MM.1S (cell line): Measurements from ENCODE around the gene DCPS.

Experiments
- DNase-seq: peaks from one replicate; pipeline ENCODE4 v3.0.0-alpha.2; 2015
- H2AFZ ChIP-seq: fragments of 300-600 bp; sonication (generic); 2 replicates; pipeline ENCODE4 v1.6.0; 2016; ENCODE audit warnings: antibody characterized with exemption, low read length
- H3F3A ChIP-seq: fragments of 300-600 bp; sonication (generic); 2 replicates; pipeline ENCODE4 v1.6.1; 2016; ENCODE audit warnings: mild to moderate bottlenecking, antibody characterized with exemption, low read length, moderate library complexity, mixed read lengths; ENCODE audit not compliant: insufficient read depth
- H3K27ac ChIP-seq: fragments of 300-600 bp; sonication (generic); 2 replicates; pipeline ENCODE4 v1.5.1; 2016; ENCODE audit warnings: mild to moderate bottlenecking, low read length
- H3K27me3 ChIP-seq: fragments of 300-600 bp; sonication (generic); replicated peaks from 2 replicates; pipeline ENCODE4 v1.6.0; 2016; ENCODE audit warnings: low read length; ENCODE audit not compliant: insufficient read depth
- H3K36me3 ChIP-seq: fragments of 300-600 bp; sonication (generic); replicated peaks from 2 replicates; pipeline ENCODE4 v1.6.1; 2016; ENCODE audit warnings: mild to moderate bottlenecking, low read length, mixed read lengths; ENCODE audit not compliant: insufficient read depth
- H3K4me1 ChIP-seq: fragments of 300-600 bp; sonication (generic); 2 replicates; pipeline ENCODE4 v1.6.1; 2016; ENCODE audit warnings: low read length, mixed read lengths
- H3K4me2 ChIP-seq: fragments of 300-600 bp; sonication (generic); 2 replicates; pipeline ENCODE4 v1.6.0; 2016; ENCODE audit warnings: low read depth, low read length
- H3K4me3 ChIP-seq: fragments of 300-600 bp; sonication (generic); 2 replicates; pipeline ENCODE4 v1.5.1; 2016; ENCODE audit warnings: low read length, mixed read lengths
- H3K79me2 ChIP-seq: fragments of 300-600 bp; sonication (generic); 2 replicates; pipeline ENCODE4 v1.6.1; 2016; ENCODE audit warnings: mixed run types, low read length, mixed read lengths
- H3K9ac ChIP-seq: fragments of 300-600 bp; sonication (generic); 2 replicates; pipeline ENCODE4 v1.6.1; 2016; ENCODE audit warnings: low read length, mixed read lengths
- H3K9me2 ChIP-seq: fragments of 300-600 bp; sonication (generic); replicated peaks from 2 replicates; pipeline ENCODE4 v1.6.1; 2016; ENCODE audit warnings: mild to moderate bottlenecking, low read length, mixed read lengths; ENCODE audit not compliant: insufficient read depth
- H3K9me3 ChIP-seq: fragments of 300-600 bp; sonication (generic); replicated peaks from 2 replicates; pipeline ENCODE4 v1.6.1; 2016; ENCODE audit warnings: mild to moderate bottlenecking, low read length, mixed read lengths; ENCODE audit not compliant: insufficient read depth
- H4K20me1 ChIP-seq: fragments of 300-600 bp; sonication (generic); 2 replicates; pipeline ENCODE4 v1.6.1; 2016; ENCODE audit warnings: mild to moderate bottlenecking, low read length, moderate library complexity, mixed read lengths; ENCODE audit not compliant: insufficient read depth
- EZH2 ChIP-seq: fragments of 300-600 bp; sonication (generic); optimal IDR thresholded peaks from 2 replicates; pipeline ENCODE3; 2017; ENCODE audit warnings: low read depth, mild to moderate bottlenecking, antibody characterized with exemption, low read length, mixed read lengths
- EZH2phosphoT487 ChIP-seq: fragments of 300-600 bp; sonication (generic); IDR thresholded peaks from 2 replicates; pipeline ENCODE4 v1.6.1; 2018; ENCODE audit warnings: antibody characterized with exemption, low read length
- TF ChIP-seq, protein P1 (sequence below): fragments of 300-600 bp; sonication (generic); IDR thresholded peaks from 2 replicates; pipeline ENCODE4 v1.5.1; 2016; ENCODE audit warnings: antibody characterized with exemption, low read length, mixed read lengths

DCPS gene

DNA sequence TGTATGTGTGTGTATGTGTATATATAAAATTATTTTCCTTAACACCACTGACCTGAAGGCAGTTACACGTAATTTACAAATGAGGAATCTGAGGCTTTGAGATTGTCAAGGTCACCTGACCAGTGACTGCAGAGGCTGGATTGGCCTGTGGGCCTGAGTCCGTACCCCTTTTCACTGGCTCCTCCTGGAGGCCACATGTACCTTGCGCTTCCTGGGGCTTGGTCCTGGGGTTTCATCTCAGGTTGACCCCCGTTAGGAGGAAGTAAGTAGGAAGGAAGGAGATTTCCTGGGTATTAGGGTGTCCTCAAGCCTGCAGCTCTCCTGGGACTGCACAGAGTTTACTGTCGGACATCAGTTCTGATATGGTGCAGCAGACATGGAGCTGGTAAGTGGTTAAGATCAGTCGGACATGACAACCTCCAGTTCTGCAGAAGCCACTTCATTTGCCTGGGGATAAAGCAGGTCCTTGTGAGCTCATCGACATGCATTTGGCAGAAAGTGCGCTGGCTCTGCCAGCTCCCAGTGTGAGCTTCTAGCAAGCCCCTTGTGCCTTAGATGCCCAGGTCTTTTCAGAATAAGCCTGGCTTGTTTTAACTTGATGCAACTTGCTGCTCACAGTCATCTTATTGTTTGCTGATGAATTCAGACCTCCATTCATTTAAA is 88.2 kb downstream of the DCPS start:
- Histone ChIP-seq H3K9ac (no peak overlapping the region), H3K4me3 (no peak overlapping the region), H3K27ac (no peak overlapping the region), H3K4me1 (no peaks in the 10 kb centered on the region), H3K36me3 (no peaks in the 10 kb centered on the region), H3K4me2 (no peak overlapping the region), H3K9me2 (no peaks in the 10 kb centered on the region), H3K9me3 (no peaks in the 10 kb centered on the region), H3K79me2 (no peaks in the 10 kb centered on the region), H2AFZ (no peak overlapping the region), H3F3A (no peaks in the 10 kb centered on the region), H3K27me3 (no peaks in the 10 kb centered on the region), H4K20me1 (no peaks in the 10 kb centered on the region)
- DNase-seq = no peak
- TF ChIP-seq EZH2 (no peak), EZH2phosphoT487 (no peak)
- TF ChIP-seq, protein P1, sequence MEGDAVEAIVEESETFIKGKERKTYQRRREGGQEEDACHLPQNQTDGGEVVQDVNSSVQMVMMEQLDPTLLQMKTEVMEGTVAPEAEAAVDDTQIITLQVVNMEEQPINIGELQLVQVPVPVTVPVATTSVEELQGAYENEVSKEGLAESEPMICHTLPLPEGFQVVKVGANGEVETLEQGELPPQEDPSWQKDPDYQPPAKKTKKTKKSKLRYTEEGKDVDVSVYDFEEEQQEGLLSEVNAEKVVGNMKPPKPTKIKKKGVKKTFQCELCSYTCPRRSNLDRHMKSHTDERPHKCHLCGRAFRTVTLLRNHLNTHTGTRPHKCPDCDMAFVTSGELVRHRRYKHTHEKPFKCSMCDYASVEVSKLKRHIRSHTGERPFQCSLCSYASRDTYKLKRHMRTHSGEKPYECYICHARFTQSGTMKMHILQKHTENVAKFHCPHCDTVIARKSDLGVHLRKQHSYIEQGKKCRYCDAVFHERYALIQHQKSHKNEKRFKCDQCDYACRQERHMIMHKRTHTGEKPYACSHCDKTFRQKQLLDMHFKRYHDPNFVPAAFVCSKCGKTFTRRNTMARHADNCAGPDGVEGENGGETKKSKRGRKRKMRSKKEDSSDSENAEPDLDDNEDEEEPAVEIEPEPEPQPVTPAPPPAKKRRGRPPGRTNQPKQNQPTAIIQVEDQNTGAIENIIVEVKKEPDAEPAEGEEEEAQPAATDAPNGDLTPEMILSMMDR = no peak

DNA sequence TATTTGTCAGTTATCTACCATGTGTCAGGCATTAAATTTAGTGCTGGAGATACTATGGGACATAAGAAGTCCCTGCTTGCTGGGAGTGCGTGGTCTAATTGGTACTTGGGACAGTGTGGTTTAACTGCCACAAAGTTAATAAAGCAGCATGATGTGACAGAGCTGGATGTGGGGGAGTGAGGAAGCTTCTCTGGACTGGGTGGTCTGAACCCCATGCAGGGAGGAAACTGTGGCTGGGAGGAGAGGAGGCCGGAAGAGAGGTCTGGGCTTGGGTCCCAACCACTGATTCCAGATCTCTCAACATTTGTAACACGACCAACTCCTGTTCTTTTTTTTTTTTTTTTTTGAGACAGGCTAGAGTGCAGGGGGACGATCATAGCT is 88.8 kb downstream of the DCPS start:
- TF ChIP-seq EZH2 = no peak
- TF ChIP-seq EZH2phosphoT487 = no peak
- TF ChIP-seq, protein P1 = no peak
- Histone ChIP-seq H3K36me3 (no peaks in the 10 kb centered on the region), H3K27me3 (no peaks in the 10 kb centered on the region), H3K9ac (no peak overlapping the region), H2AFZ (no peak overlapping the region), H3K4me1 (no peaks in the 10 kb centered on the region), H3K9me2 (no peaks in the 10 kb centered on the region), H4K20me1 (no peaks in the 10 kb centered on the region), H3K4me2 (no peak overlapping the region), H3F3A (no peaks in the 10 kb centered on the region), H3K79me2 (no peaks in the 10 kb centered on the region), H3K4me3 (no peak overlapping the region), H3K9me3 (no peaks in the 10 kb centered on the region), H3K27ac (no peak overlapping the region)
- DNase-seq = no peak

DNA sequence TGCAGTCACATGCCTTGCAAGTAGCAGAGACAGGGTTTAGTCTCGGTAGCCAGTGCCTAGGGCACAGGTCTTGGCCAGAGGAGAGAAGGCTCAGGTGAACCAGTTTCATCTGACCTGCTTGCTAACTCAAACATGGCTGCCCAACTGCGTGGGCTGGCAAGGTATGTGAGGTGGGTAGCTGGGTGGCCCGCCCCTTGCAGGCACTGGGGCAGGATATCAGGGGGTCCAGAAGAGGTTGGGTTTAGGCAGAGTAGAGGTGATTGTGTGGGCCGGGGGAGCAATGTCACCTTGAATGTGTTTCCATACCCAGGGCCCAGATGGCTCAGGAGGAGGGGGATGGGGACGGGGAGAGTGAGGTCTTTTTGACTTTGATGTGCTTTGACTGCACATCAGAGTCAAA is 89.3 kb downstream of the DCPS start:
- Histone ChIP-seq H3K9me2 (no peaks in the 10 kb centered on the region), H3K79me2 (no peaks in the 10 kb centered on the region), H3K4me3 (no peak overlapping the region), H3K9ac (no peak overlapping the region), H3K9me3 (no peaks in the 10 kb centered on the region), H3K27ac (no peak overlapping the region), H4K20me1 (no peaks in the 10 kb centered on the region), H3K4me2 (no peak overlapping the region), H3K4me1 (no peaks in the 10 kb centered on the region), H3K27me3 (no peaks in the 10 kb centered on the region), H3K36me3 (no peaks in the 10 kb centered on the region), H2AFZ (no peak overlapping the region), H3F3A (no peaks in the 10 kb centered on the region)
- TF ChIP-seq EZH2 = no peak
- no peak for TF ChIP-seq EZH2phosphoT487
- TF ChIP-seq, protein P1 = no peak
- DNase-seq = no peak
